ENCODE data around the gene RXFP2.

Gene RXFP2, protein sequence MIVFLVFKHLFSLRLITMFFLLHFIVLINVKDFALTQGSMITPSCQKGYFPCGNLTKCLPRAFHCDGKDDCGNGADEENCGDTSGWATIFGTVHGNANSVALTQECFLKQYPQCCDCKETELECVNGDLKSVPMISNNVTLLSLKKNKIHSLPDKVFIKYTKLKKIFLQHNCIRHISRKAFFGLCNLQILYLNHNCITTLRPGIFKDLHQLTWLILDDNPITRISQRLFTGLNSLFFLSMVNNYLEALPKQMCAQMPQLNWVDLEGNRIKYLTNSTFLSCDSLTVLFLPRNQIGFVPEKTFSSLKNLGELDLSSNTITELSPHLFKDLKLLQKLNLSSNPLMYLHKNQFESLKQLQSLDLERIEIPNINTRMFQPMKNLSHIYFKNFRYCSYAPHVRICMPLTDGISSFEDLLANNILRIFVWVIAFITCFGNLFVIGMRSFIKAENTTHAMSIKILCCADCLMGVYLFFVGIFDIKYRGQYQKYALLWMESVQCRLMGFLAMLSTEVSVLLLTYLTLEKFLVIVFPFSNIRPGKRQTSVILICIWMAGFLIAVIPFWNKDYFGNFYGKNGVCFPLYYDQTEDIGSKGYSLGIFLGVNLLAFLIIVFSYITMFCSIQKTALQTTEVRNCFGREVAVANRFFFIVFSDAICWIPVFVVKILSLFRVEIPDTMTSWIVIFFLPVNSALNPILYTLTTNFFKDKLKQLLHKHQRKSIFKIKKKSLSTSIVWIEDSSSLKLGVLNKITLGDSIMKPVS

DNA sequence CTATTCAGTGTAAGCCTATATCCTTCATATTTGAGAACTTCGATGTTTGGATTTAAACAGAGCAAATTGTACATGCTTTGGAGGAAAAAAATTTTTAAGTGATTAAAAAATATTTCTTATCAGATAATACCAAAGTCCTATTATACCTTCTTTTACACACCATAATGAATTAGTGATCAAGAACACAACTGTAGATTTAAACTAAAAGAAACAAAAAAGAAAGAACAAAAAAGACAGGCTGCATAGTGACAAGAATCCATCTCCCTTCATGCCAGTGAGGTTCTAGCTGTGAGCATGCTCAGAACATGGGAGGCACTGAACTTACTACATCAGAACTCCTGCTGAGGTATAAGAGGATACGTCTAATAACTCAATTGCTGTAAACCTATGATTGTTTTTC, at the start of gene RXFP2:
TSS of gene RXFP2 (plus strand) at position 301 of the 400 bp plus-strand sequence. CDS start at position 388, 87 bp downstream.
- no peak for DNase-seq (ENCODE audit: extremely low read depth in 1 of 2, low read depth in 1 of 2)

DNA sequence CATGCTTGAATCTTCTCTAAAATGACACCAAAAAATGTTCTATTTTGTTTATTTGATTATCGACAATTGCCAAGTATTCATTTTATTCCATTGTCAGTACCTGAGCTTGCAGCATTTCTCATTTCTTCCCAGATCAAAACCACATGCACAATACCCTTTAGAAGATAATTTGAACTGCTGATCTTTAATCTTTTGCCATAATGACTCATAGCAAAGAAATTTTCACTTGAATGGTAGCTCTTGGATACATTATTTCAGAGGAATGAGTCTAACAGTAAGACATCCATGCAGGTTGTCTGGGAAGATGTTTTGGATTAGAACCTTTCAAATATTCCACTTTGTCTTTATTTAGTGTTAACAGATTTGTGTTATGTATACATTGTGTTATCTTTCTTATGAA, 42.0 kb upstream of the RXFP2 start:
- DNase-seq (ENCODE audit: extremely low read depth in 1 of 2, low read depth in 1 of 2): no peak

DNA sequence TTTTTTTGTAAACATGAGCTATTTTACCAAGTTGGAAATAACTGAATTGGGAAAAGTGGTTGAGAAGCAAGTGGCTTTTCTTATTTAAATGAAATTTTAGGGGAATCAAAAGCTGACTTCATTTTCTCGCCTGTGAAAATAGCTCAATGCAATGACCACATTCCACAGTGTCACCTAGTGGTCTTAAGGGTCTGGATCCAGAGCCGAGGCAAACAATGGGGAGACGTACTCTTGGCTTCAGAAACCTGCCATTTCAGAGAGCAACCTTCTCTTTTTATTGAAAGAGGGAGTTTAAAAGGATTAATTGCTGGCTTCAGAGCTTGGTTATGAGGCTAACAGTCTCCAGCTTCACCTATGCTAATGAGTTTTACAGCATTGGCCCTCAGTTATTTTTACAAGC, 39.7 kb upstream of the RXFP2 start:
- no peak for DNase-seq (ENCODE audit: extremely low read depth in 1 of 2, low read depth in 1 of 2)

DNA sequence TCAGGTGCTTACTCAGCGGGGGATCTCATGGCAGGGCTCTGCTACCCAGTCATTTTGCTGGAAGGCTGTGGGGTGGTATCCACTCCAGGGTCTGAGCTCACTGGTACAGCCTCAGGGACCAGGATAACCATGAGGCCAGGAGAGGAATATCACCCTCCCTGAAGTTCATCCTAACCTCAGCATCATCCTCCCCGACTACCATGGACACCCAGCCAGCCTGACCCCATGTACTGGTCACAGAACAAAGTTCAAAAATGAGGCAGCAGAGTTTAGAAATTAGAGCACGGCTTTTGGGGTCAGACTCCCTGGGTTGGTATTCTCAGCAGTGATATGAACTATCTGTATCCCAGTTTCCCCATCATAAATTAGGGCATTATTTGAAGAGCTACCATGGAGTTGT, 35.5 kb upstream of the RXFP2 start:
- DNase-seq (ENCODE audit: extremely low read depth in 1 of 2, low read depth in 1 of 2): no peak

DNA sequence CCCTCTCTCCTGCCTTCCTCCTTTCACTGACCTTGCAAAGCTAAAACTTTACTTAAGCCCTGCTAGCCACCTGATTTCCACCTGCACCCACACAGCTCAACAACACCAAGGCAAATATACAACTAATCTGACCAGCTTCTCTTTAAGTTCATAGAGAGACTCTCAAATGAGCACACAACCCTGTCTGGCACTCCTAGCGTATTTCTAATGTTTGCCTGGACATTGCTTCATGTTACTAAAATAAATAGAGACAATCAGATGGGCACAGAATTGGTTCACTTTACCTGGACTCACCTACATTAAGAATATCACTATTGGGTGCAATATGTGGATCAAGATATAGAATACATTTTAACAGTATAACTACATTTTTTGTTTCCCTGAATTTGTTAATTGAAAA, 33.2 kb upstream of the RXFP2 start:
- DNase-seq (ENCODE audit: extremely low read depth in 1 of 2, low read depth in 1 of 2): no peak

DNA sequence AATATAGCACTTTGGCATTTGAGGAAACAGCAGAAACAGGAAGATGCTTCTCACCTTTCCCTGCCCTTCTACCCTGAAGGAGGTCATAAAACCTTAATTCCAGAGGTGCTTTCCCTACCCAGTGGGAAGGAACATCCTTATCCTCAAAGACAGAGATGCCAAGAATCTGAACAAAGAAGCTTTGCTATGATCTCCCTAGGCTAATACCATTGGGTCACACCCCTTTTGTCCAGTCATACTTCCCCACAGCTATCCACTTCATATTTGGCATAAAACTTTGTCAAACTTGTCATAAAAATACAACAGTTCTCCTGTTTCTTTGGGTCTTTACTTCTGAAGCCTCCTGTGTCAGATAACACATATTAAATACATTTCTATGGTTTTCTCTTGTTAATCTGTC, 21.7 kb upstream of the RXFP2 start:
- no peak for DNase-seq (ENCODE audit: extremely low read depth in 1 of 2, low read depth in 1 of 2)

DNA sequence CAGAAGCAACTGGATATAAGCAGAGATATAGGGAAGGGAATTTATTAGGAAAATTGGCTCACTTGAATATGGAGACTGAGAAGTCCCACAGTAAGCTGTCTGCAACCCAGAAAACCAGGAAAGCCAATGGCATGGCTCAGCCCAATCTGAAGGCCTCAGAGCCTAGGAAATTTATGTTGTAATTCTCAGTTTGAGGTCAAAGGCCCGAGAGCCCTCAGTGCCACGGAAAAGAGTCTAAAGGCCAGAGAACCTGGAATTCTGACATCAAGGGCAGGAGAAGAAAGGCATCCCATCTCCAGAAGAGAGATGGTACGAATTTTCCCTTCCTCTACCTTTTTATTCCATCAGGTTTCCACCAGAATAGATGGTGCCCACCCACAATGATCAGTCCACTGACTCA, 20.1 kb upstream of the RXFP2 start:
- no peak for DNase-seq (ENCODE audit: extremely low read depth in 1 of 2, low read depth in 1 of 2)

DNA sequence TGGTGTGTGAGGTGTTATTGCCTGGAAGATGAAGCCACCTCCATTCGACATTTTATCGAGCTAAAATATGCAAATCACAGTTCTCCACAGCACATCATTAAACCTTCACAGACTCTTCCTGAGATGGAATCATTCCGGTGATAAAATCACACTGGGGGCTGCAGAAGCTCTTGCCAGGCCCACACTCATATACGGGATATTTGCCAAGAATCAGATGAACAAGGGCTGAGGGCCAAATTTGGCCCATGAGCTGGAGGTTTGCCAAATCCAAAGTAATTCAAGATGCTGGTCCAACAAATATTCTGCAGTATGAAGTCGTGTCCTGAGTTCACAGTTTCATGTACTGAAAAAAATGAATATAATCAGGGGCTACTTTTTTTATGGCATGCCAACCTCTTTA, 16.7 kb upstream of the RXFP2 start:
- DNase-seq (ENCODE audit: extremely low read depth in 1 of 2, low read depth in 1 of 2): no peak

DNA sequence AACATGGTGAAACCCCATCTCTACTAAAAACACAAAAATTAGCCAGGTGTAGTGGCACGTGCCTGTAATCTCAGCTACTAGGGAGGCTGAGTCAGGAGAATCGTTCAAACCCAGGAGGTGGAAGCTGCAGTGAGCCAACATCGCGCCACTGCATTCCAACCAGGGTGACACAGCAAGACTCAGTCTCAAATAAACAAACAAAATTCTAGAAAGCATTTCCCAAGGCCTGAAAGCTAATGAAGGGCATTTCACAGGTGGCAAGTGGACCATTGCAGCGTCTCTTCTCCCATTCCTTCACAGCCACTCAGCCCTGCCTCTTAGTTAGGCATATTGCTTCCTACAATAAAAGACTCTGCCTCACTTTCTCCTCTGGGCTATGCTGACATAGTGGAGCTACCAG, 13.5 kb upstream of the RXFP2 start:
- DNase-seq (ENCODE audit: extremely low read depth in 1 of 2, low read depth in 1 of 2): no peak

DNA sequence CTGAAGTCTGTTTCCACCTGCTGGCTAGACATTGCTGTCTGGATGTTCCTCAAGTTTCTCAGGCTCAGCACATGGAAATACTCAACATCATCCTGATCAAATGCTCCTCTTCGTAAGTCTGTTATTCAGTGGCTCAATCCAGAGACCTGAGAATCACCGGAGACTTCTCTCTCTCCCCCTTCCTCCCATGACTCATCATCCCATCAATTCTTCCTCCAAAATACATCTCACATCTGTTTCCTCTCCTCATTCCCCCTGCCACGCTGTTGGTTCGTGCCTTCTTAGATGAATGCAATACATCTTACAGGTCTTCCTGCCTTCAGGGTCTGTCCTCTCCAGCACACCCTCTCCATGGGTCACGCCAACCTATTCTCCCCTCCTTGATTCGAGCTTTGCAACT, 7.4 kb upstream of the RXFP2 start:
- no peak for DNase-seq (ENCODE audit: extremely low read depth in 1 of 2, low read depth in 1 of 2)

DNA sequence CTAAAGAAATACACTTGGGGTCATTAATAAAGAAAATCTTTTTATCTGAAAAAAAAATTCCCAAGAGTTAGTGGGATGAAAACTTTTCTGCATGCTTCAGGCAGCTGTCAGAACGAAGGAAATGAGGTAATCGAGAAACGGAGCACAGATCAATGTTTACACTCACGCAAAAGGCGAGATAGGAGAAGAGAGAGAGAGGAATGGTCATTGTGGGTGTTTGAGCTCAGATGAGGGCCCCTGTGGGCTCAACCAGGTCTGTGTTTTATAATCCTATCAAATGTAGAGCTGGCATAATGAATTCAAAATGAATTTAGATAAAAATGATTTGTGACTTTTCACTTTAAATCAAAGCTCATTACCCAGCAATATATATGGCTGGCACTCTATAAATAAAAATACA, 6.3 kb upstream of the RXFP2 start:
- no peak for DNase-seq (ENCODE audit: extremely low read depth in 1 of 2, low read depth in 1 of 2)

DNA sequence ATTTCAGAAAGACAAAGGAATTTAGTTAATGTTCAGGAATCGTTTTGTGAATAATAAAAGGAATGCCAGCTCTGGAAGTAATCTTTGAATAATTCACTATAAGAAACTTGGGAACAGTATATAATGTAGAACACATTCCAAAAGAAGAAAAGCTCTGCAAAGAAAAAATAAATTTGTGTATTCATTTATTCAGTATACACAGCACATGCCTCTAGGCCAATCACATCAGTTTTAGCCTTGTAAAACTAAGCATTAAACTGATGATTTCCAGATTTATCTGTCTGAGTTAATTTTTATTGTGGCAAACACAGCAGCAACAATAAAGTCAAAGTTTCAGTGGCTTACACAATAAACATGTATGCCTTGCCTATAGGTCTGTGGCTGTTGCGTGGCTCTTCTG, 5.7 kb upstream of the RXFP2 start:
- DNase-seq (ENCODE audit: extremely low read depth in 1 of 2, low read depth in 1 of 2): no peak

DNA sequence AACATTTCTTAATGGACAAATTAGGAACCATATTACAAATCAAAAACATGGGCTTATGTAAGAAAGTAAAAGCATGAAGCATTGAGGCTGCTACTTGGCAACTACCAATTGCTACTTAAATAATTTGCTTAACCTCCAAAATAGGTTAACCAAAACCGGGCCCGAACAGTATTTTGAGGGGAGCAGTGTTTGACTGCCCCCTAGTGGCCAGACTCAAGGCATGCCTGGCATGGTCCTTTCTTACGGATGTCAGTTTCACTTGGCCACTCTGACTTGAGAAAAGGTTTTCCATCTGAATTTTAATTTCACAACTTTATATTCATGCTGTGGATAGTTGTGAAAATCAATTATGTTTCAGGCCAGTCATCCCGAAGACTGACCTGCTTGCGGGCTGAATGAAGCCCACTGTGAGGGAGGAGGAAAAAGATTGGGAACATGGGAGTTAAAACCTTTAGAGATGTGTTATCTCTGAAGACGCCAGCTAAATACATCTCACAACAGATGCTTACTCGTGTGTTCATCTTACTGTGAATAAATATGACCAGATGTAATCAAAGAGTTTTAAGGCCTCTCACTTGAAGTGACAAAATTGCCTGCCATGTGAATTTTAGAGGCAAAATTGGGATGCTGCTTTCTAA, 2.9 kb downstream of the RXFP2 start:
- peak; percentile 9 to 18 for DNase-seq (ENCODE audit: extremely low read depth in 1 of 2, low read depth in 1 of 2)

DNA sequence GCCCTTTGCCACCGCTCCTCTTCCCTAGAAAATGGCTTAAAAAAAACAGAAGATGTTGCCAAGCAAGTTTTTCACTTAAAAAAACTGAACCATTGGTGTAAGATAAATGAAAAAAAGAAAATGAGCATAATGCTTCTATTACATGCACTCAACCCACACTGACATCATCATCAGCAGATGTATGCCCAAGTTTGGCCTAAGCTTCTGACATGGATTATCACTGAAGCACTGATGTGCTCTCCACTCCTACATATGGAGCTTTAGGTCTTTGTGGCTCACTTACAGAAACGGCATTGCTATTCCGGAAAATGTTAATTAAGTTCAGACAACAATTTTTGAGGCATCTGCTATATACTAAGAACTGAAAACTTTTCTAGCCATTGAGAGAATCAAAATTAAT, 8.0 kb downstream of the RXFP2 start:
- no peak for DNase-seq (ENCODE audit: extremely low read depth in 1 of 2, low read depth in 1 of 2)

DNA sequence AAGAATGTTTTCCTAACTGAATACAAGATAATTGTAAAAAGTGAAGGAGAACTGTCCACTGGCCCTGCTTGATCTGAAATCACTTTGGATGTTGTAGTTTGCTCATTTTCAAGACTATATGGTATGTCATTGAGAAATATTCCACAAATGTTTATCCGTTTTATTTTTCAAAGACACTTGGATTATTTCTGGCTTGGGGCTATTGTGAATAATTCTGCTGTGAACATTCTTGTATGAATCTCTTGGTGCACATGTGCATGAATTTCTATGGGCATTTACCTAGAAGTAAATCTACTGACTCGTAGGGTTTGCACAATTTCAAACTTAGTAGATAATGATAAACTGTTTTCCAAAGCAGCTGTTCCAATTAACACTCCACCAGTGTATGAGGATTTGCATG, 8.6 kb downstream of the RXFP2 start:
- DNase-seq (ENCODE audit: extremely low read depth in 1 of 2, low read depth in 1 of 2): no peak

DNA sequence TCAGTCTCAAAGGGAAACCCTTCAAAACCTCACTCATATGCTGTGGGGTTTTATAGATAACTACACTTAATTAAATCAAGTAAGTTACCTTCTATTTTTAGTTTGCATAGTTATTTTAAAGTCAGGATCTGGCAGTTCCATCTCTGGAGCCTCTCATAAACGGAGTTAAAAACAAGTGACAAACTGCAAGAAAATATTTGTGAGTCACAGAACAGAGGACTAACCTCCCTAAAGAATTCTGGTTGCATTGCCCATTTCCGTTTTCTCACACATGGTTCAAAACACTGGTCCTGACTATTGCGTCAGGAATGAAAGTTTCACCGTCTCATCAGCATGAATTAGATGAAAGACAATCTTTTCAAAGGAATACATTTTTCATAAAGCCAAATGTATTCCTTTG, 10.6 kb downstream of the RXFP2 start:
- DNase-seq (ENCODE audit: extremely low read depth in 1 of 2, low read depth in 1 of 2): no peak

DNA sequence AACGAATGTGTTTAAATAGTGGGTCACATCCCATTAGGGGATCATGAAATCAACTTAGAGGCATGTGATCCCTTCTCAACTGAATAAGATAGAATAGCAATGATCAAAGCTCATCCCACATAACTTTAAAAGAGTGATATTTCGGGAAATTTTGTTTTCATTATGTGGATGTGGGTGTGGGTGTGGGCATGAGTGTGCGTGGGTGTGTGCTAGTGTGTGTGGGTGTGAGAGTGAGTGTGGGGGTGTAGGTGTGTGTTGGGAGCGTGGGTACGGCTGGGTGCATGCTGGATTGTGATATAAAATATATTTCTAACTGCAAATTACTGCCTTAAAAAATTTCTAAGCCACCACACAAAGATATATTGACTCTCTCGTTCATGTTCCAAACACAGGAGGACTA, 15.9 kb downstream of the RXFP2 start:
- no peak for DNase-seq (ENCODE audit: extremely low read depth in 1 of 2, low read depth in 1 of 2)

DNA sequence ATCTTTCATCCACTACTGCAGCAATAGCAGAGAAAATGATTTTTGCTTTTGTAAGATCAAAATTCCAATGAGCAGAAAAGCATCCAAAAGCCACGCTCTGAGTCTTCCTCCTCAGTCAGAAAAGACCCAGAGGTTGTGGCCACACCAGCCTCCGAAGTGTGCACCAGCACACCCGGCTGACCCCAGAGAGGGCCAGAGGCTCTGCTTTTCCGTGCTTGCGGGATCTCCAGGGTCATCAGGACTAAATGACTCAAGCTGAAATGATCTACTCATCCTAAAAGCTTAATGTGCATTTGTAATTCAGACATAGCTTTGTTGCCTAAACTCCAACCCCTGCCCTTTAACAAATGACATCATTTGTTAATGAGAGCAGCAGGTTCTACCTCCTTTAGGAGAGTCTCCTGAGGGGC, 16.5 kb downstream of the RXFP2 start:
- DNase-seq (ENCODE audit: extremely low read depth in 1 of 2, low read depth in 1 of 2): no peak

DNA sequence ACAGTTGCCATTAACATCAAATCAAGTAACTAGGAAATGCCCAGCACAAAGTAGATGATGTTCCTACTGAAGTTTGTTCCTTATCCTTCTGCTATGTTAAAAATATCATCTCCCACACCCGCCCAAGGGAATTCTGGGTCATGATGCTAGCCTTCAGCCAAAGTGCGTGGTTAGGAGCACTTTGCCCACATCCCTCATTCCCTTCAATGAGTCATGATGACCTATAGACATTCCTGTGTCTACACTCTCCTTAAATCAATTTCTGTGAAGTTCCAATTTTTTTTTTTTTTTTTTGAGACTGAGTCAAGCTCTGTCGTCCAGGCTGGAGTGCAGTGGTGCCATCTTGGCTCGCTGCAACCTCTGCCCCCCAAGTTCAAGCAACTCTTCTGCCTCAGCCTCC, 17.0 kb downstream of the RXFP2 start:
- DNase-seq (ENCODE audit: extremely low read depth in 1 of 2, low read depth in 1 of 2): no peak

DNA sequence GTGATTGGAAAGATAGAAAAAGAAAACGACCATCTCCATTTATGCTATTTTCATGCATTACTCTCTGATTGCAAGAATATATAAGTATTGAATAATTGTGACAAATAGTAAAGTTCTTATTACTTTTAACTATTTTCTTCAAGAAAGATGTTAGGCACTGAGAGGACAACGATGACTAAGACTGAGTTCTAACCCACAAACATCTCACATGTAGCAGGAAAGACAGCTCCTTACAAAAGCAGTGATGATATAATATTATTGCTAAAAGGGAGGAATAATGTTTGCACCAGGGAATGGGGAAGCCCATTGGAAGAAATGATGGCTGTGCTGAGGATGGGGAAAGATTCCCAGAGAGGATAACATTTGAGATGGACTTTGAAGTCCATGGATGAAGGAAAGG, 22.6 kb downstream of the RXFP2 start:
- no peak for DNase-seq (ENCODE audit: extremely low read depth in 1 of 2, low read depth in 1 of 2)

DNA sequence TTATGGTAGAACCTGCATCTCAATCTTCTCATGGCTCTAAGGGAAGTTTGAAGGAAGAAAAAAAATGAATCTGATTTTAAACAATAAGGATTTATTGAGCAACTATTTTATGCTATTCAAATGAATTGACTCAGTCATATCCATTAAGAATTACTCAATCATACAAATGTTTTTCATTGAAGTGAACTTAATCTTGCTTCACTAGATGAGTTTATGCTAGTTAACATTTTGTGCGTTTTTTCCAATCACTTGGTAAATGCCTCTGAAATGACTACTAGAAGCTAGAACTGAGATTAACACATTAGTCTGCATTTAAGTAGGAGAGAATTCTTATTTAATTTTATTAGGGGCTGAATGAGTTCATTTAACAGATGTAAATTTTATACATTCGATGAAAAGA, 25.2 kb downstream of the RXFP2 start:
- no peak for DNase-seq (ENCODE audit: extremely low read depth in 1 of 2, low read depth in 1 of 2)

All from stimulated activated CD8-positive, alpha-beta memory T cell treated with anti-CD3 and anti-CD28 coated beads, Interleukin-7, amount 100 ng/mL, for 48 hours (primary cell).